ENCODE measurements around the gene TSPAN10. TPM values are rescaled to one million over a fixed set of nuclear protein-coding genes. Genes with fewer than 3 reads are reported as not detected.

Gene TSPAN10
- total RNA-seq, 1 donor from 2014 or later = 1.1 TPM

DNA sequence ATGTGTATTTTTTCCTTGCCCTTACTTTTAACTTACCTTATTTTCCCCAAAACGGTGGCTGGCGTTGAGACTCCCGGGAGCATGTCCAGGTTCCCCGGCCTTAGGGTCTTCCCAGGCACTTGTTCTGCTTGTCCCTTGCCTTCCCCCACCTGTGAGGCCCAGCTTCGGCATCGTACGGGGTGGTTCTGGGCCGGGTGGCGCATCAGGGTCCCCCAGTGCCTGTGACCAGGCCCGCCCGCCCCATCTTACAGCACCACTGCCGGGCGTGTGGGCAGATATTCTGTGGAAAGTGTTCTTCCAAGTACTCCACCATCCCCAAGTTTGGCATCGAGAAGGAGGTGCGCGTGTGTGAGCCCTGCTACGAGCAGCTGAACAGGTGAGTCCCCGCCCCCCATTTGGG lies 54.2 kb downstream of the TSPAN10 start:
- no peak overlapping the region for H3K4me3 ChIP-seq
- no peak overlapping the region for H3K27ac ChIP-seq
- H3K9me3 ChIP-seq = no peaks in the 10 kb centered on the region
- no peaks in the 10 kb centered on the region for H3K27me3 ChIP-seq (ENCODE audit: low read depth)
- peaks cover 100% of the 10 kb centered on the region for H3K36me3 ChIP-seq
- intact Hi-C loops (cut with DNase I) = no loop called here
- H3K4me1 ChIP-seq = no peaks in the 10 kb centered on the region
- DNase-seq (no peak), ATAC-seq (no peak)
- TF ChIP-seq CTCF (IDR thresholded peaks at IDR 0.05) = no peak

- DNase-seq = no peak
- no peak for TF ChIP-seq CTCF (IDR thresholded peaks at IDR 0.05)
- H3K36me3 ChIP-seq = peaks cover 100% of the 10 kb centered on the region
- ATAC-seq = no peak
- H3K27me3 ChIP-seq (ENCODE audit: low read depth) = no peaks in the 10 kb centered on the region
- no peak overlapping the region for H3K27ac ChIP-seq
- H3K4me3 ChIP-seq = no peak overlapping the region
- H3K4me1 ChIP-seq = no peaks in the 10 kb centered on the region
- no peaks in the 10 kb centered on the region for H3K9me3 ChIP-seq
- intact Hi-C loops (cut with DNase I) = no loop called here
These were observed 54.6 kb downstream of the TSPAN10 start for GRCh38 chr17:81691608-81692007.

DNA sequence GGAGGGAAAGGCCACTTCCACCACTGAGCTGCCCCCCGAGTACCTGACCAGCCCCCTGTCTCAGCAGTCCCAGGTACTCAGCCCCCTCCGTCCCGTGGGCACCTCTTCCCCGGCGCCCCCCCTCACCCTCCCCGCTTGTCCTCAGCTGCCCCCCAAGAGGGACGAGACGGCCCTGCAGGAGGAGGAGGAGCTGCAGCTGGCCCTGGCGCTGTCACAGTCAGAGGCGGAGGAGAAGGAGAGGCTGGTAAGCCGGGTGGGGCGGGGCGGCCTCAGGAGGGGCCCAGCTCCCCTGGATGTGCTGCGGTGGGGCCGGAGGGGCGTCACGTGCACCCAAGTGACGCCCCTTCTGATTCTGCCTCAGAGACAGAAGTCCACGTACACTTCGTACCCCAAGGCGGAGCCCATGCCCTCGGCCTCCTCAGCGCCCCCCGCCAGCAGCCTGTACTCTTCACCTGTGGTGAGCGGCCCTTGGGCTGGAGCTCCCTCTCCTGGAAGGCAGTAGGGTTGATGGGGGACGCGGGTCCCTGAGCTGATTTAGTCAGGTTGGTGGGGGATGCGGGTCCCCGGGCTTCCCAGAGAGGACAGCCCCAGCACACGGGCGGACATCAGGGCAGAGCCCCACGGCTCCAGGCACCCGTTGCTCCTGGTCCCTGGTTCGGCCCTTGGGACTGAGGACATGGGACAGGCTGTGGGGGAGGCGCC lies 56.7 kb downstream of the TSPAN10 start:
- H3K27ac ChIP-seq = no peak overlapping the region
- no peaks in the 10 kb centered on the region for H3K4me1 ChIP-seq
- no peaks in the 10 kb centered on the region for H3K27me3 ChIP-seq (ENCODE audit: low read depth)
- DNase-seq (no peak), ATAC-seq (no peak)
- peaks cover 100% of the 10 kb centered on the region for H3K36me3 ChIP-seq
- TF ChIP-seq CTCF (IDR thresholded peaks at IDR 0.05) = no peak
- intact Hi-C loops (cut with DNase I) = no loop called here
- no peaks in the 10 kb centered on the region for H3K9me3 ChIP-seq
- no peak overlapping the region for H3K4me3 ChIP-seq

- intact Hi-C loops (cut with DNase I) = no loop called here
- H3K27ac ChIP-seq = no peak overlapping the region
- peaks cover 100% of the 10 kb centered on the region for H3K36me3 ChIP-seq
- ATAC-seq (no peak), DNase-seq (no peak)
- H3K4me1 ChIP-seq = no peaks in the 10 kb centered on the region
- no peak overlapping the region for H3K4me3 ChIP-seq
- H3K9me3 ChIP-seq = no peaks in the 10 kb centered on the region
- no peak for TF ChIP-seq CTCF (IDR thresholded peaks at IDR 0.05)
- H3K27me3 ChIP-seq (ENCODE audit: low read depth) = no peaks in the 10 kb centered on the region
These were observed 57.8 kb downstream of the TSPAN10 start for GRCh38 chr17:81694810-81695209.

GRCh38 chr17:81695211-81695610 lies 58.2 kb downstream of the TSPAN10 start:
- no peak for TF ChIP-seq CTCF (IDR thresholded peaks at IDR 0.05)
- Histone ChIP-seq H3K27me3 (ENCODE audit: low read depth) (no peaks in the 10 kb centered on the region), H3K4me3 (no peak overlapping the region), H3K27ac (no peak overlapping the region), H3K36me3 (peaks cover 97% of the 10 kb centered on the region), H3K9me3 (no peaks in the 10 kb centered on the region), H3K4me1 (no peaks in the 10 kb centered on the region)
- DNase-seq = no peak
- intact Hi-C loops (cut with DNase I) = no loop called here
- ATAC-seq = peak in 1 of 2 donors; percentile 10
